ENCODE measurements around the gene MAPK4. TPM values are rescaled to one million over a fixed set of nuclear protein-coding genes. Genes with fewer than 3 reads are reported as not detected.

MAPK4 gene
- total RNA-seq, 1 donor from 2014 or later = 7.0 TPM

DNA sequence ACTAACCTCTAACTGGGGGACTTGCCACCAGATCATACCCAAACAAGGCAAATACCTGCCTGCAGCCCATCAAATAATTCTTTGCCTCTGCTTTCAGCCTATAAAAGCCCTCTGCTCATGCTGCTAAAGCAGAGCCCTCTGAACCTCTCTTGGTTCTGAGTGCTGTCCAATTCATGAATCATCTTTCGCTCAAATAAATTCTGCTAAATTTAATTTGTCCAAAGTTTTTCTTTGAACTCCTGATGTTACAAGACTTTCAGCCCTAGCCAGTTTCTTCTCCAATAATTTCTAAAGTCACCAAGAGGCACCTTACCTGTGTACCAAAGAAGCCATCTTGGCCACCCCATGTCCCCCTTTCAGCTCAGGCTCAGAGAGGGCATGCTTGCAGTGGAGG lies 188.0 kb downstream of the MAPK4 start:
- Histone ChIP-seq H3K4me1 (no peaks in the 10 kb centered on the region), H3K27me3 (peaks cover 3% of the 10 kb centered on the region), H3K36me3 (no peaks in the 10 kb centered on the region), H3K27ac (no peak overlapping the region), H3K4me3 (no peak overlapping the region), H3K9me3 (no peaks in the 10 kb centered on the region)
- DNase-seq = no peak
- intact Hi-C loops (cut with DNase I) = no loop called here
- no peak for ATAC-seq
- TF ChIP-seq, protein P1, sequence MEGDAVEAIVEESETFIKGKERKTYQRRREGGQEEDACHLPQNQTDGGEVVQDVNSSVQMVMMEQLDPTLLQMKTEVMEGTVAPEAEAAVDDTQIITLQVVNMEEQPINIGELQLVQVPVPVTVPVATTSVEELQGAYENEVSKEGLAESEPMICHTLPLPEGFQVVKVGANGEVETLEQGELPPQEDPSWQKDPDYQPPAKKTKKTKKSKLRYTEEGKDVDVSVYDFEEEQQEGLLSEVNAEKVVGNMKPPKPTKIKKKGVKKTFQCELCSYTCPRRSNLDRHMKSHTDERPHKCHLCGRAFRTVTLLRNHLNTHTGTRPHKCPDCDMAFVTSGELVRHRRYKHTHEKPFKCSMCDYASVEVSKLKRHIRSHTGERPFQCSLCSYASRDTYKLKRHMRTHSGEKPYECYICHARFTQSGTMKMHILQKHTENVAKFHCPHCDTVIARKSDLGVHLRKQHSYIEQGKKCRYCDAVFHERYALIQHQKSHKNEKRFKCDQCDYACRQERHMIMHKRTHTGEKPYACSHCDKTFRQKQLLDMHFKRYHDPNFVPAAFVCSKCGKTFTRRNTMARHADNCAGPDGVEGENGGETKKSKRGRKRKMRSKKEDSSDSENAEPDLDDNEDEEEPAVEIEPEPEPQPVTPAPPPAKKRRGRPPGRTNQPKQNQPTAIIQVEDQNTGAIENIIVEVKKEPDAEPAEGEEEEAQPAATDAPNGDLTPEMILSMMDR (IDR thresholded peaks at IDR 0.05) = no peak

DNA sequence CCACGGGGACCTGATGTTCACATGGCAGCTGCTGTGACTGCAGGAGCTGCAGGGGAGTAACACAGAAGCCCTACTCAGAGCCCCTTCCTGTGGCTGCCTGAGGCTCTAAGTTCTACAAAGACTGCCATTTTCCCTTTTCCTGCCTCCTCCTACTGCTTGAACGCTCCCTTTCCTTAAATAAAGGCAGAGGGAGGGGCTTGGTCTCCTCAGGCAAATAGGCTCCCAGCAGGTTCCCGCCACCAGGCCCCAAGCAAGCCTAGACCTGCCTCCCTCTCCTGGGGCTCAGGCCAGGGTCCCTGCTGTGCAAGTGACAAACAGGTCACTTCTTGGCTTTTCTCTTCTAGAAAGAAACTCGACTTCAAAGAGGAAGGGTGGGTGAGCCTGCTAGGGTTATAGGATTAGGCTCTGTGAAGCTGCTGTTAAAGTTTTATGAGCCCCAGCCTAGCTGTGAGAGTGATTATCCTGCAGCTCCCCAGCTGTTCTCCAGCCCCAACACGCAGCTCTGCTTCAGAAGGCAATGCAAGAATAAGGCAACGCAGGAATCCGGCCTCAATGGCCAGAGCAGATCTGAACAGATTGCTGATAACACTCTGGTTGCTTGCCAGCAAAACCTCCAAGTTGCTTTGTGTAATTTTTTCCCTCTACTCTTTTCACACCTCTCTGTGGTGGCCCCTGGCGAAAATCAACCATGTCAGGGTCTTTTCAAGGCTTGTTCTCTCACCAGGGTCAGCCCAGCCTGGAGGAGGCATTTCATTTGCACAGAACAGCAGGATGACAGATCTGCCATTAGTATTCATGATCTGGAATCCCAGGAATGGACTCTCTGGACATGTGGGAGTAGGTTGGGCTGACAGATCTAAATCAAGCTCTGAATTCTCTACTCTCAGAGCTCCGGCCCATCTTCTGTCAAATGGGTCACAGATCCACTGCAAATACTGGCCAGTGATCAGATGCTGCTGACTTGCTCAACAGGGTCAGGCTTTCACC lies 188.6 kb downstream of the MAPK4 start:
- ATAC-seq (no peak), DNase-seq (no peak)
- Histone ChIP-seq H3K27ac (no peak overlapping the region), H3K27me3 (peaks cover 3% of the 10 kb centered on the region), H3K9me3 (no peaks in the 10 kb centered on the region), H3K4me3 (no peak overlapping the region), H3K4me1 (no peaks in the 10 kb centered on the region), H3K36me3 (no peaks in the 10 kb centered on the region)
- intact Hi-C loops (cut with DNase I) = no loop called here
- TF ChIP-seq, protein P1 (IDR thresholded peaks at IDR 0.05) = no peak

DNA sequence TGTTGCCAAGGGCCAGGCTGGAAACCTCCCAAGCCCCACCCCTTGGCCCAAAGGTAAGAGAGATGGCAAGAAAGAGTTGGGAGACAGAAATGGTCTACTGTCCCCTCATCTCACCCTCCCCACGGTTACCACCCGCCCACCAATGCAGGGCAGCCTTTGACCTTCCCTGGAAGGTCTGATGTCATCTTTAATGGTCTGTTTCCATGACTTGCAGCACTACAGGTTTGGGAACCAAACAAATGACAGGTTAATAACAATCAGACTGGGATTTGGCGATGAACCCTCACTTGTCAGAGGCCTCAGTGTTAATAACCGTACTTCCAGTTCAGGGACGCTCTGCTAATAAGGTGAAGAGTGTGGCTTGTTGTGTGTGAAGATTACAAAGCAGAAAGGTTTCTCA lies 189.5 kb downstream of the MAPK4 start:
- ATAC-seq = no peak
- Histone ChIP-seq H3K36me3 (no peaks in the 10 kb centered on the region), H3K4me1 (no peaks in the 10 kb centered on the region), H3K4me3 (no peak overlapping the region), H3K27ac (no peak overlapping the region), H3K27me3 (peaks cover 3% of the 10 kb centered on the region), H3K9me3 (no peaks in the 10 kb centered on the region)
- no peak for DNase-seq
- intact Hi-C loops (cut with DNase I) = no loop called here
- TF ChIP-seq, protein P1 (IDR thresholded peaks at IDR 0.05) = no peak

- no peaks in the 10 kb centered on the region for H3K36me3 ChIP-seq
- ATAC-seq (no peak), DNase-seq (no peak)
- H3K27ac ChIP-seq = no peak overlapping the region
- no peaks in the 10 kb centered on the region for H3K9me3 ChIP-seq
- no peaks in the 10 kb centered on the region for H3K4me1 ChIP-seq
- H3K4me3 ChIP-seq = no peak overlapping the region
- H3K27me3 ChIP-seq = peaks cover 3% of the 10 kb centered on the region
- TF ChIP-seq, protein P1 (IDR thresholded peaks at IDR 0.05) = no peak
- intact Hi-C loops (cut with DNase I) = no loop called here
Observed at GRCh38 chr18:50749945-50750344, 190.1 kb downstream of the MAPK4 start.

- DNase-seq (no peak), ATAC-seq (no peak)
- Histone ChIP-seq H3K4me3 (no peak overlapping the region), H3K27ac (no peak overlapping the region), H3K9me3 (no peaks in the 10 kb centered on the region), H3K36me3 (no peaks in the 10 kb centered on the region), H3K27me3 (peaks cover 3% of the 10 kb centered on the region), H3K4me1 (no peaks in the 10 kb centered on the region)
- intact Hi-C loops (cut with DNase I) = no loop called here
- TF ChIP-seq, protein P1 (IDR thresholded peaks at IDR 0.05) = no peak
Observed at GRCh38 chr18:50750546-50750945, 190.7 kb downstream of the MAPK4 start.

All from upper lobe of right lung (tissue), 1 donor.